ENCODE measurements around the gene DARS1.
"Not testable (repeated sequence)": the region's sequence is repeated elsewhere in the genome, so short reads cannot be mapped to it uniquely, and the experiment has no call there.

DNA sequence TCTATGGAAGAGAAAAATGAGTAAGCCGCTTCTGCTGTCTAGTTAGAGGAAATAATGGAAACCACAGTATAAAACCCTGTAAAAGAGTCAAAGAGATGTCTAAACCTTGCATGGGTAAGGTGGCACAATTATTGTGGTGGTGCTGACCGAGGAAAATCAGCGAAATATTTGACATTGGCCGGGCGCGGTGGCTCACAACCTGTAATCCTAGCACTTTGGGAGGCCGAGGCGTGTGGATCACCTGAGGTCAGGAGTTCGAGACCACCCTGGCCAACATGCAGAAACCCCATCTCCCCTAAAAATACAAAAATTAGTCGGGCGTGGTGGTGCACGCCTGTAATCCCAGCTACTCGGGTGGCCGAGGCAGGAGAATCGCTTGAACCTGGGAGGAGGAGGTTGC is 108.7 kb downstream of the DARS1 start:
- TF ChIP-seq, protein P1, sequence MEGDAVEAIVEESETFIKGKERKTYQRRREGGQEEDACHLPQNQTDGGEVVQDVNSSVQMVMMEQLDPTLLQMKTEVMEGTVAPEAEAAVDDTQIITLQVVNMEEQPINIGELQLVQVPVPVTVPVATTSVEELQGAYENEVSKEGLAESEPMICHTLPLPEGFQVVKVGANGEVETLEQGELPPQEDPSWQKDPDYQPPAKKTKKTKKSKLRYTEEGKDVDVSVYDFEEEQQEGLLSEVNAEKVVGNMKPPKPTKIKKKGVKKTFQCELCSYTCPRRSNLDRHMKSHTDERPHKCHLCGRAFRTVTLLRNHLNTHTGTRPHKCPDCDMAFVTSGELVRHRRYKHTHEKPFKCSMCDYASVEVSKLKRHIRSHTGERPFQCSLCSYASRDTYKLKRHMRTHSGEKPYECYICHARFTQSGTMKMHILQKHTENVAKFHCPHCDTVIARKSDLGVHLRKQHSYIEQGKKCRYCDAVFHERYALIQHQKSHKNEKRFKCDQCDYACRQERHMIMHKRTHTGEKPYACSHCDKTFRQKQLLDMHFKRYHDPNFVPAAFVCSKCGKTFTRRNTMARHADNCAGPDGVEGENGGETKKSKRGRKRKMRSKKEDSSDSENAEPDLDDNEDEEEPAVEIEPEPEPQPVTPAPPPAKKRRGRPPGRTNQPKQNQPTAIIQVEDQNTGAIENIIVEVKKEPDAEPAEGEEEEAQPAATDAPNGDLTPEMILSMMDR (IDR thresholded peaks at IDR 0.05): not testable (repeated sequence)
- TF ChIP-seq ZFX (IDR thresholded peaks at IDR 0.05; ENCODE audit: borderline replicate concordance): not testable (repeated sequence)
